Tibial nerve (tissue), 4 donors: ENCODE data around the gene FAXC.

Source experiments
- CTCF ChIP-seq, 5 experiments: fragments of 200-600 bp in 3 of 5; fragments of 450-650 bp in 2 of 5; sonication (generic) in 3 of 5; IDR thresholded peaks; one replicate each; pipeline ENCODE4 v1.5.1; 2016 to 2019; ENCODE audit warnings: antibody characterized with exemption in 5 of 5, mild to moderate bottlenecking in 3 of 5, moderate library complexity in 2 of 5
- EP300 ChIP-seq, 2 donors: sonication (generic); formaldehyde crosslinking; IDR thresholded peaks; one replicate each; pipeline ENCODE4 v1.6.1; 2017; ENCODE audit warnings: antibody characterized with exemption in 2 of 2, mild to moderate bottlenecking in 1 of 2
- POLR2A ChIP-seq, 2 donors: fragments of 450-650 bp; IDR thresholded peaks; one replicate each; pipeline ENCODE4 v1.6.1; 2017; ENCODE audit warnings: antibody characterized with exemption in 2 of 2, mild to moderate bottlenecking in 2 of 2, moderate library complexity in 2 of 2

DNA sequence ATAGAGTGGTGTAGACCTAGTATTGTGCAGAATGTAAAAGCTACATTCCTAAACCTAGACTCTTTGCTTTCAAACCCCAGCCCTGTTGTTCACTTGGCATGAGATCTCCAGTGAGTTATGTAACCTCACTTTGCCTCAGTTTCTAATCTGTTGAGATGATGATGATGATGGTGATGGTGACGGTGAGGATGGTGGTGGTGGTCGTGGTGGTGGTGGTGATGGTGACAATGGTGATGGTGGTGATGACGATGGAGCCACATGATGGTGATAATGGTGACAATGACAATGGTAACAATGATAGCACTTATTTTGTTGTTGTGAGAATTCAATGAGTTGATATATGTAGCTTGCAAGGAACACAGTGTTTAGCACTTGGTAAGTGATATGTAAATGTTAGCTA lies 80.3 kb downstream of the FAXC start:
- TF ChIP-seq CTCF (IDR thresholded peaks at IDR 0.05) (no peak), POLR2A (IDR thresholded peaks at IDR 0.05) (no peak), EP300 (IDR thresholded peaks at IDR 0.05) (no peak)
